ENCODE data around the gene KCNMA1.

The KCNMA1 gene

GRCh38 chr10:77267703-77268675 is 369.6 kb downstream of the KCNMA1 start:
- in situ Hi-C loops (cut with HindIII; ENCODE audit: low sequenced_read_pairs), result no loop called here

GRCh38 chr10:77266242-77266641 is 371.4 kb downstream of the KCNMA1 start:
- in situ Hi-C loops (cut with HindIII; ENCODE audit: low sequenced_read_pairs), result no loop called here

DNA sequence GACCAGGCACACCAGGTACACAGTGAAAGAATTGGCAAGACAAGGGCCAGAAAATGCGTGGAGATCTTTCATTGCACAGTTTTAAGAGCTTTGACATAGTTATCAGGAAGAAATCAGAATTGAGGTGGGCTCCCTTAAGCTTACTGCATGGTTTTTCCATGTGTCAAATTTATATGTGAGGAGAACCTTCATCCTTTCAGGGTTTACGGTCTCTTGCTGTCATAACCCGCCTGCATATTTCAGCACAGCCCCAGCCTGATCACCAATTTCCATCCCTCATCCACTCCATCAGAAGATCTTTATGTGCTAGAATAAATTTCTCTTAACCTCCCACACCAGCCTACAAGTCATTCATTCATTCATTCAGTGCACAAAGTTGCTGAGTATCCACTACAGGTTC is 373.1 kb downstream of the KCNMA1 start:
- in situ Hi-C loops (cut with HindIII; ENCODE audit: low sequenced_read_pairs), result loop anchor here (5.0 kb wide), 2 partner anchors 62 to 63 kb away; no protein-coding TSS in a partner anchor

DNA sequence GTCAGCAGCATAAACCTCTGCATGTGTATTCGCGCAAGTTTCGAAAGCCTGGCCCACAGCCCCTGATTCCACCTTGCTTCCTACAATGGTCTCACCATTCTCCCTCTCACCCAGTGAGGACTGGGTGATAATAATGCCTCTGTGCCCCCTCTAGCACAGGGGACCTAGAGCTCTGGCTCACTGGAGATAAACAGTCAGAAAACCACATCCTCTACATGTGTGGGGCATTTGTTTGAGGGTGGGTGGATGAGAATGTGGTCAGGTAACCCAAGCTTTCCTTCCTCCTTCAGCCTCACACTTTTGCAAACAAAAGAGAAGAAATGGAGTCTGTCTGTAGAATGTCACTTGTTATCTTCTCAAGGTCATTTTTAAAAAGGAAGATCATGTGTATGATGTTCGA is 373.5 kb downstream of the KCNMA1 start:
- in situ Hi-C loops (cut with HindIII; ENCODE audit: low sequenced_read_pairs), result loop anchor here (5.0 kb wide), 2 partner anchors 62 to 63 kb away; no protein-coding TSS in a partner anchor

GRCh38 chr10:77263700-77264099 is 373.9 kb downstream of the KCNMA1 start:
- in situ Hi-C loops (cut with HindIII; ENCODE audit: low sequenced_read_pairs), result loop anchor here (5.0 kb wide), 2 partner anchors 61 to 64 kb away; no protein-coding TSS in a partner anchor

GRCh38 chr10:77261146-77261545 is 376.5 kb downstream of the KCNMA1 start:
- in situ Hi-C loops (cut with HindIII; ENCODE audit: low sequenced_read_pairs), result loop anchor here (5.0 kb wide), 2 partner anchors 59 to 66 kb away; no protein-coding TSS in a partner anchor

- in situ Hi-C loops (cut with HindIII; ENCODE audit: low sequenced_read_pairs), result no loop called here
Measured at GRCh38 chr10:77259171-77259874, 378.3 kb downstream of the KCNMA1 start.

GRCh38 chr10:77256346-77256745 is 381.3 kb downstream of the KCNMA1 start:
- in situ Hi-C loops (cut with HindIII; ENCODE audit: low sequenced_read_pairs), result no loop called here

DNA sequence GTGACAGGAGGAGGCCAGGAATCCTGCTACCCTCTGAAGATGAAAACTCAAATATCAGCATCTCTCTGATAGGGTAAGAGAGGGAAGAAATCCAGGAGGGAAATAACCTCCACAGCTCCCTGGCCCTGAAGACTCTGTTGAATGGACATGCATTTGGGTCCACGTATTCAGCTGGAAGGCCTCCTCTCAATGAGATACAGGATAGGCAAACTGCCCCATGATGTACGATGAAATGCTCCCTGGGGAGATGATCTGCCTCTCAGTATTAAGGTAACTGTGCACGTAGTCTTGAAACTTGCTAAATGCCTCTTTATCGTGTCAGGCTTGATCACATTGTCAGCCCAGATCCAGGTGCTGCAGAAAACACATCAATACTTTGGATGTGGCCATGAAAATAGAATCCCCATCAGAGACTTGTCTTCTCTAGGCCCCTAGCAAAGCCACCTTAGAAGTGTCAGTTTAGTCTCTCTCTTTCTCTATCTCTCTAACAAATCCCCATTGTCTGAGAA is 384.0 kb downstream of the KCNMA1 start:
- in situ Hi-C loops (cut with HindIII; ENCODE audit: low sequenced_read_pairs), result loop anchor here (5.0 kb wide), 1 partner anchor 229 kb away; no protein-coding TSS in a partner anchor

DNA sequence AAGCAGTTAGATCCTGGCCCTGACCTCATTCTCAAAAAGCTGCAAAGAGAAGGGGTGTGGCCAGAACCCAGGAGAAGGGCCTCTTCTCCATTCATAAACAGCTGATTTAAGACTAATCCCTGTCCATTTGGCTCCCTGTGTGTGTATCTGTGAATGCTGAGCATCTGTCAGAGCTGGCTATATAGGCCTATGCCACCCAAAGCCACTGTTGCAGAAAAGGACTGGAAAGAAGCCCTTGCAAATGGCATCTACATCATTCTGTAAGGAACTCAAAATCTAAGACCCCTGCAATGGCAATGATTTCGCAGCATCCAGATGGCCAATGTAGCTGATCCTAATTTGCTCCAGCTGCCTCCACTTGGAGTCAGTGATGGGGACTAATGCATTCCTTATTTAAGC is 384.5 kb downstream of the KCNMA1 start:
- in situ Hi-C loops (cut with HindIII; ENCODE audit: low sequenced_read_pairs), result loop anchor here (5.0 kb wide), 1 partner anchor 229 kb away; no protein-coding TSS in a partner anchor

GRCh38 chr10:77252380-77253146 is 385.0 kb downstream of the KCNMA1 start:
- in situ Hi-C loops (cut with HindIII; ENCODE audit: low sequenced_read_pairs), result loop anchor here (5.0 kb wide), 1 partner anchor 230 kb away; no protein-coding TSS in a partner anchor

DNA sequence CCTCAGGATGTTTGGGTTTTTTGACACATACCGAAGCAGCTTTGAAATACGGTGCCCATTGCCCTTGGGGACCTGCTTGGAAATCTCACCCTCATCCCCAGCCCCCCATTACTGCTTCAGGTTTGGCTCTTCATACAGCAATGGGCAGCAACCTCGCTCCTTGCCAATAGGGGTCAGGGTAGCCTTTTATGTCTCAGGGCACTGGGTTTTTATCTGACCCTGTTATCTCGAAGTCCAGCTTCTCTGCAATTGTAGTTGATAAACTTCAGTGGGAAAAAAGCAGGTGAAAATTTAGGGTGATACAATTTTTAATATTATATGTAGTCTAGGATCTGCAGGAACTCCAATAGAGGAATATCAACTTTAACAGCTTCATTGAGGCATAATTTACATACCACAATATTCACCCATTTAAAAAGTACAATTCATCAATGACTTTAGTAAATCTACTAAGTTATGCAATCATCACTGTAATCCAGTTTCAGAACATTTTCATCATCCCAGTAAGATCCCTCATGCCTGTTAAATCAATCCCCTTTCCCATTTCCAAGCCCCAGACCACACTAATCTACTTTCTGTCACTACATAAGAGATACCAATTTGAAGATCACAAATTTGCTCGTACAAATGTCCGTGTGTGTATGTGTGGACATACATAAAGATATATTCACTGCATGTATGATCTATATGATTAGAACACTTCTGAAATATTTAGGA is 386.2 kb downstream of the KCNMA1 start:
- in situ Hi-C loops (cut with HindIII; ENCODE audit: low sequenced_read_pairs), result loop anchor here (5.0 kb wide), 1 partner anchor 231 kb away; no protein-coding TSS in a partner anchor

- in situ Hi-C loops (cut with HindIII; ENCODE audit: low sequenced_read_pairs), result loop anchor here (5.0 kb wide), 1 partner anchor 232 kb away; no protein-coding TSS in a partner anchor
Measured at GRCh38 chr10:77249901-77250459, 387.6 kb downstream of the KCNMA1 start.

DNA sequence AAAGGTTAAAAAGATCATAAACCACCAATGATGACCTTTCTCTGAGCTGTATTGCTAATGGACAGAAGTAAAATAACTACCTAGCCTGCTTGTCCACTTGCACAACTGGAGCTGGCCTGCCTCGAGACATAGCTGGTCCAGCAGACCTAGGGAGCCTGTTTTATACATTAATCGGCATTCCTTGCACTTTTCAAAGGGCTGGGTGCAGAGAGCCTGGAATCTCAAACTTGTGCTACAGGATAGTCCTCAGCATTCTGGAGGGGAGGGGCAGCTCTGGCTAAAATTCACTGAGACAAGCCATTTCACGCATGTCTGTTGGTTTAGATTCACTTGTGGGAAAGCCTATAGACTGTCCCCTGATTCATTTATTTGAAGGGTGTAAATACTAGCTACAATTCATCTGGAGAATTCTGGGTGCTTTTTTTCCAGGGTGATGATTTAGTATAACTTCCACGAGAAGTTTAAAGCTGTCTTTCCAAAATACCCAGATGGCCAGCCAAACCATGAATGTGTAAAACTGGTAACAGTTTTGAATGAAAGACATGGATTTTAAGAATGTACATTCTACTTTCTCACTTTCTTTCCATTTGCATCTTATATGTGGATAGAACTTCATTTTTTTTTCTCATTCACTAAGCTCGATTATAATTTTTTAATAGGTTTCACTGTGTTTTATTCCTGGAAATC is 389.4 kb downstream of the KCNMA1 start:
- in situ Hi-C loops (cut with HindIII; ENCODE audit: low sequenced_read_pairs), result no loop called here

DNA sequence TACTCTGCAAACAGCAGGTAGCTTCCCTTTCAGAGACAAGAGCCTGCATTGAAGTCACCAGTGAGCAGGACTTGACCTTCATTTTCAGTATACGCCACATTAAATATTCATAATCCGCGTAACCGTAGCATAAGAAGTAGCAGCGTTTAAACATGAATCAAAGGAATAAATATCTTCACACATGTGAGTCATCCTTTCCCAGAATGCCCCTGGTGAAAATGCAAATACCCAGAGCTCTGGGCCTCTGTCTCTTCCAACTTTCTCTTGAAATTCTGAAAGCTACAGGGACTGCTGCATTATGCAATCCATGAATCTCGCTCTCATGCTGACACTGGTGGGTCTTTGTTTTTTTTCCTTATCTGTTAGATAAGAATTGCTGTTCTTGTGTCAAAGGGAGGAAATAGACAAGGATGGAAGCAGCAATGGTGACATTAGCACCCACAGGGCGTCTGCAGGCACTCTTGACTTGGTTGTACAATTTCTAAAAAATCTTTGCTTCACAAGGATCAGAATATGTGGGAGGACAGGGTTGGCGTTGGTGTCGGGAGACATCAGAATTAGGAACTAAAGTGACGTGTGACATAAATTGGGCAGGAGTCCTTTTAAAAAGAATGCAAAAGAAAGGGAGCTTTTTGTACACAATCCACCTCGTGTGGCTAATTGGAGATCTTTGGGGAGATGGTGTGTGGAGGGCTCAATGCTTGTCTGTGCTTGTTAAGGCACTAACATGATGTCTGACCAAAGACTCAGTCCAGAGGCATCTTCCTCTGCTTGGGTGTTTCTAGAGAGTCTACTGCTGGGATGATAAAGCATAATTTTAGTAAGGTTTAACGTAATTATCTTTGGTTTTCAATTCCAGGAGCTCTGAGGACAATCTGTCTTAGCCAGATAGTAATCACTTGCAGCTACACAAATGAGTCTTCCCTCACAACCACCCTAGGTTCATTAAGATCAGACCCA is 390.3 kb downstream of the KCNMA1 start:
- in situ Hi-C loops (cut with HindIII; ENCODE audit: low sequenced_read_pairs), result no loop called here

- in situ Hi-C loops (cut with HindIII; ENCODE audit: low sequenced_read_pairs), result no loop called here
Measured at GRCh38 chr10:77245953-77246352, 391.7 kb downstream of the KCNMA1 start.

DNA sequence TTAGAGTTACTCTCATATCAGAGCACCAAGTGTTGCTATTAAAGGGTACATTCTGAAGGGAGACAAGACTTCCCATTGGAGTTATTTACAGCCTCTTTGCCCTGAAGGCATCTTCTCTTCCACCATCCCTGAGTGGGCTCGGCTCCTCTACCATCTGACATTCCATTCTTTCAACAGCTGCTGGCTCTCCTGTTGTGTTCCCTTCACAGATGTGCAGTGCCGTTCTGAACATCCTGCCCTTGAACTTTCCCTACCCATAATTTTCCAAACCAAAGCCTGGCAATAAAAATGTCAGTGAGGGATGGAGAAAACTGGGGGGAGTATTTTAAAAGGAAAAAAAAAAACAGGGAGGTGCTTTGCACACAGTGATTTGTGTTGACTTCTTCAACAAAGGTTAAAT is 392.9 kb downstream of the KCNMA1 start:
- in situ Hi-C loops (cut with HindIII; ENCODE audit: low sequenced_read_pairs), result no loop called here

GRCh38 chr10:77244286-77244685 is 393.3 kb downstream of the KCNMA1 start:
- in situ Hi-C loops (cut with HindIII; ENCODE audit: low sequenced_read_pairs), result no loop called here
